Measurements from ENCODE around the gene ADI1. TPM values are rescaled to one million over a fixed set of nuclear protein-coding genes. Genes with fewer than 3 reads are reported as not detected.
"Not testable (repeated sequence)": the region's sequence is repeated elsewhere in the genome, so short reads cannot be mapped to it uniquely, and the experiment has no call there.

The ADI1 gene
- total RNA-seq, 4 donors from 2014 or later: 61.9 to 106 (median 82.9) TPM

DNA sequence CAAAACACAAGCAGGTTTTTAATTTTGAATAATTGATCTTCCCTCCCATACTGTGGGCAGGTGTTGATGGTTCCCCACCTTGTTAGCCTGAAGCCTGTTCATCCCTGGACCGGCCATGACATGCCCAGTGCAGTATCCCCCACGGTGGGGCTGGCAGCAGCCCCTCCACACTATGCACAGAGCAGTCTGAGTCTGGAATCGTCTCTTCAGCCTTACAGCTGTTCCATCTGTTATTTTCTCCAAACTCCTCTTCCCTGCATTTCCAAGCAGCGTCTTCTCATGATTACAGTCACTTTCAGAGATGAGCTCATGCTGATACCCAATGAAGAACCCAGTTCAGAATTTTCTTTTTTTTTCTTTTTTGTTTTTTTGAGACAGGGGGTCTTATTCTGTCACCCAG lies 68.2 kb downstream of the ADI1 start:
- Histone ChIP-seq H3K9me3 (no peaks in the 10 kb centered on the region), H3K36me3 (peaks cover 0 to 85% of the 10 kb centered on the region in 2 donors), H3K4me1 (peaks cover 0 to 24% (median 0%) of the 10 kb centered on the region in 3 donors), H3K27me3 (no peaks in the 10 kb centered on the region), H3K4me3 (no peak overlapping the region), H3K27ac (no peak overlapping the region)
- TF ChIP-seq POLR2A (IDR thresholded peaks at IDR 0.05) (no peak), POLR2AphosphoS5 (IDR thresholded peaks at IDR 0.05) (no peak), EP300 (IDR thresholded peaks at IDR 0.05) (no peak)
- TF ChIP-seq, protein P1, sequence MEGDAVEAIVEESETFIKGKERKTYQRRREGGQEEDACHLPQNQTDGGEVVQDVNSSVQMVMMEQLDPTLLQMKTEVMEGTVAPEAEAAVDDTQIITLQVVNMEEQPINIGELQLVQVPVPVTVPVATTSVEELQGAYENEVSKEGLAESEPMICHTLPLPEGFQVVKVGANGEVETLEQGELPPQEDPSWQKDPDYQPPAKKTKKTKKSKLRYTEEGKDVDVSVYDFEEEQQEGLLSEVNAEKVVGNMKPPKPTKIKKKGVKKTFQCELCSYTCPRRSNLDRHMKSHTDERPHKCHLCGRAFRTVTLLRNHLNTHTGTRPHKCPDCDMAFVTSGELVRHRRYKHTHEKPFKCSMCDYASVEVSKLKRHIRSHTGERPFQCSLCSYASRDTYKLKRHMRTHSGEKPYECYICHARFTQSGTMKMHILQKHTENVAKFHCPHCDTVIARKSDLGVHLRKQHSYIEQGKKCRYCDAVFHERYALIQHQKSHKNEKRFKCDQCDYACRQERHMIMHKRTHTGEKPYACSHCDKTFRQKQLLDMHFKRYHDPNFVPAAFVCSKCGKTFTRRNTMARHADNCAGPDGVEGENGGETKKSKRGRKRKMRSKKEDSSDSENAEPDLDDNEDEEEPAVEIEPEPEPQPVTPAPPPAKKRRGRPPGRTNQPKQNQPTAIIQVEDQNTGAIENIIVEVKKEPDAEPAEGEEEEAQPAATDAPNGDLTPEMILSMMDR (IDR thresholded peaks at IDR 0.05): no peak
- ATAC-seq: no peak
- 78 to 90% methylated on average over 2 to 4 of the region's 4 CpGs for WGBS, 2 donors (ENCODE audit: low coverage in 1 of 2)

DNA sequence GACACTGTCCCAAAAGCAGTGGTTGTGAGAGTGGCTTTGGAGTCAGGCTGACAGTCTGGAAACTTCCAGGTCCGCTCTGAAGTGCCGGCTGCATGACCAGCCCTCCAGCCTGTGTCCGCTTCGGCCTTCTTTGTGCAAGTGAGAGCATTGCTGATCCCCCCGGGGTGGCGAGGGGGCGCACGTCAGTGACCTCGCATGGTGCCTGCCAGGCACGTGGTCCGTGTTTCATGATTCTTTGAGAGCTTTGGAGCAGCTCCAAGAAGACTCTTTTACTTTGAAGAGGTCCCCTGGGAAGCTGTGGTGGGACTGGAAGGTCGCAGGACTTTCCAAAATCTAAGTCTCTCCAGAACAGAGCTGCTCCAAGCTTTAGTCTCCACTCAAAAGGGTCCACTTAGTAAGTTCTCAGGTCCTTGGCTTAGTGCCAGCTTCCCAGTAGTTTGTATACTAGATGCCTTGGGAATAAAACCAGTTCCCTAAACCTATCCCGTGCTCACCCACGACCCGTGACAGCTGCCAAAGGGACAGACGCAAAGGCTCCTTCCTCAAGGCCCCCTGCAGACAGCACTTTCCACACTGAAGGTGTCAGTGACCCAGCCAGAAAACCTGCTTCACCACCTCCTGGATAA lies 68.8 kb downstream of the ADI1 start:
- TF ChIP-seq EP300 (IDR thresholded peaks at IDR 0.05): no peak
- Histone ChIP-seq H3K4me1 (peaks cover 0 to 24% (median 0%) of the 10 kb centered on the region in 3 donors), H3K36me3 (peaks cover 0 to 86% of the 10 kb centered on the region in 2 donors), H3K4me3 (no peak overlapping the region), H3K27ac (no peak overlapping the region), H3K9me3 (no peaks in the 10 kb centered on the region), H3K27me3 (no peaks in the 10 kb centered on the region)
- 40 to 66% methylated on average over 4 to 16 of the region's 16 CpGs for WGBS, 2 donors (ENCODE audit: low coverage in 1 of 2)
- ATAC-seq: no peak

- H3K27ac ChIP-seq: no peak overlapping the region
- no peak for ATAC-seq
- H3K27me3 ChIP-seq: no peaks in the 10 kb centered on the region
- H3K9me3 ChIP-seq: no peaks in the 10 kb centered on the region
- peaks cover 0 to 24% (median 0%) of the 10 kb centered on the region in 3 donors for H3K4me1 ChIP-seq
- TF ChIP-seq POLR2AphosphoS5 (IDR thresholded peaks at IDR 0.05) (no peak), POLR2A (IDR thresholded peaks at IDR 0.05) (no peak), EP300 (IDR thresholded peaks at IDR 0.05) (no peak)
- 95 to 100% methylated on average over 3 to 4 of the region's 11 CpGs for WGBS, 2 donors (ENCODE audit: low coverage in 1 of 2)
- H3K36me3 ChIP-seq: peaks cover 0 to 86% of the 10 kb centered on the region in 2 donors
- no peak overlapping the region for H3K4me3 ChIP-seq
Observed at GRCh38 chr2:3449936-3450335, 69.4 kb downstream of the ADI1 start.

DNA sequence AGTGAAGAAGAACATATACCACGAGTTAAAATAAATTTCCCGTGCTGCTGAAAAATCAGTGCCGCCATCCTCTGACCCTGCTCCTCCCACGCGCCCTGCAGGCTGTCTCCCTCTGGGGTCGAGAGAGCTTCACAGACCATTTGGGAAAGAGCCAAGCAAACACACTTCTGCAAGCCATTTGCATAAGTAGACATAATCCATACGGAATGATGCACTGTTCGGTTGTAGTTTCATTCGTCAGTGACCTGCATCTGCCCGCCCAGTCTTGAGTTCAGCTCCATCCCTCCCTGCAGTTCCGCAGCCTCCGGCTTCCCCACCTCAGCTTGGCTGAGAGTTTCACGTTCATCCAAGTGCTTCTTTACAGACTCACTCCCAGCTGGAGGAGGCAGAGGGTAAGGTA lies 70.2 kb downstream of the ADI1 start:
- Histone ChIP-seq H3K27ac (no peak overlapping the region), H3K9me3 (no peaks in the 10 kb centered on the region), H3K4me3 (no peak overlapping the region), H3K27me3 (no peaks in the 10 kb centered on the region), H3K36me3 (peaks cover 0 to 88% of the 10 kb centered on the region in 2 donors), H3K4me1 (peaks cover 0 to 24% (median 0%) of the 10 kb centered on the region in 3 donors)
- no peak for ATAC-seq
- TF ChIP-seq, protein P1 (IDR thresholded peaks at IDR 0.05): no peak
- TF ChIP-seq POLR2AphosphoS5 (IDR thresholded peaks at IDR 0.05) (no peak), POLR2A (IDR thresholded peaks at IDR 0.05) (no peak), EP300 (IDR thresholded peaks at IDR 0.05) (no peak)
- 75 to 91% methylated on average over 7 to 12 of the region's 13 CpGs for WGBS, 2 donors (ENCODE audit: low coverage in 1 of 2)

DNA sequence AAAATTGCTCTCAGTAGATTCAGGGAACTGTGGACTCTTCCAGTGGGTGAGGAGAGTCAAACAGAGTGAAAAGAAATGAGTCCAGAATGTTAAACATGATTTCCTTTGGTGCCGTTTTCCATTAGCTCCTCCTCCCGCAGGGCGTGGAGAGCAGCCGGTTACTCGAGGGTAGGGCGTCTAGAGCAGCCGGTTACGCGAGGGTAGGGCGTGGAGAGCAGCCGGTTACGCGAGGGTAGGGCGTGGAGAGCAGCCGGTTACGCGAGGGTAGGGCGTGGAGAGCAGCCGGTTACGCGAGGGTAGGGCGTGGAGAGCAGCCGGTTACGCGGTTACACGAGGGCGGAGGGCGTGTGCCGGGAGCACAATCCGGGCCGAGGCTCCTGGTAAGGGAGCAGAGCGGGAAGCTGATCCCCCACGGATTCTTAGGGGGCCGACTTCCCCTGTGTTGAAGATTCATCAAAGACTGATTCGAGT lies 70.9 kb downstream of the ADI1 start:
- H3K4me1 ChIP-seq: peaks cover 0 to 24% (median 0%) of the 10 kb centered on the region in 3 donors
- H3K9me3 ChIP-seq, H3K4me3 ChIP-seq, H3K27me3 ChIP-seq: not testable (repeated sequence)
- peak; percentile 78 for ATAC-seq
- WGBS, 2 donors (ENCODE audit: low coverage in 1 of 2): 57 to 73% methylated on average over 20 to 33 of the region's 35 CpGs
- H3K36me3 ChIP-seq: peaks cover 0 to 92% of the 10 kb centered on the region in 2 donors
- H3K27ac ChIP-seq: peak overlapping the region in 1 of 4 donors; percentile 29

DNA sequence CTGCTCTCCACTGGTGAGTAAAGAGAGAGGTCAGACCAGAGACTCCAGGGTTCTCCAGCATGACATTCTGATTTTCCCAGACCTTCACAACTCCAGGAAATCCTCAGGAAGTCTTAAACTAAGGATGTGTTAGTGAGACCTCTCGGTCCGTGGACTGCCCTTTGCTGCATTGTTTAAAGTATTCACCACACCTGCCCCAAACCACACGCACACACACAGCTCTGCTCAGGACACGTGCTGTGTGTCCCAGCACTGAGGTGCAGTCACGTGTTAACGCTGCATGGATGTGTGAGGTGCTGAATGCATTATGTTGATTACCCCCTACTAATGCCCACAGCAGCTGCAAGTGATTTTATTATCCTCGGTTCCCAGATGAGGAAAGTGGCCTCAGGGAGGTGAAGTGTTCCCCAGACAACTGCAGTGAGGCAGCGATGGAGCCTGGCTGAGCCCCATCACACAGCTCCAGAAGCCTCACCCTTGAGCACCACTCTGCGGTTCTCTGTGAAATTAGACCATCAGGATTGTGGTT lies 71.5 kb downstream of the ADI1 start:
- peaks cover 0 to 92% of the 10 kb centered on the region in 2 donors for H3K36me3 ChIP-seq
- H3K27ac ChIP-seq: peak overlapping the region in 1 of 4 donors; percentile 29
- 66 to 70% methylated on average over 2 to 3 of the region's 9 CpGs for WGBS, 2 donors (ENCODE audit: low coverage in 1 of 2)
- peaks cover 0 to 24% (median 0%) of the 10 kb centered on the region in 3 donors for H3K4me1 ChIP-seq
- no peak for TF ChIP-seq EP300 (IDR thresholded peaks at IDR 0.05)
- no peak for TF ChIP-seq POLR2A (IDR thresholded peaks at IDR 0.05)
- TF ChIP-seq POLR2AphosphoS5 (IDR thresholded peaks at IDR 0.05): no peak
- TF ChIP-seq, protein P1 (IDR thresholded peaks at IDR 0.05): no peak
- peak; percentile 26 for ATAC-seq
- no peak overlapping the region for H3K4me3 ChIP-seq
- H3K27me3 ChIP-seq: no peaks in the 10 kb centered on the region
- no peaks in the 10 kb centered on the region for H3K9me3 ChIP-seq

Other genes starting within 250 kb of the ADI1 start
- 10 to 100 TPM; 11.3 to 26.8 (median 22.2) TPM for gene EIPR1, start 141.7 kb downstream of the ADI1 start, total RNA-seq
- gene TRAPPC12, start 139.8 kb downstream of the ADI1 start, total RNA-seq: 10 to 100 TPM; 52.2 to 90.7 (median 77.6) TPM
- gene RNASEH1, start 38.8 kb upstream of the ADI1 start, total RNA-seq: 10 to 100 TPM; 28.1 to 46.2 (median 34.0) TPM
- gene RPS7, start 55.7 kb upstream of the ADI1 start, total RNA-seq: 1,000 to 10,000 TPM; 1,117 to 3,164 (median 3,050) TPM
- 1 to 10 TPM in 3 of 4 donors, under 1 TPM in 1; 0.57 to 5.0 (median 3.1) TPM for gene COLEC11, start 75.6 kb upstream of the ADI1 start, total RNA-seq
- gene ALLC, start 138.7 kb upstream of the ADI1 start, total RNA-seq: not detected
- 1 to 10 TPM in 1 of 4 donors, under 1 TPM in 1, not detected in 2; 0.19 to 4.0 TPM for gene DCDC2C, start 184.0 kb upstream of the ADI1 start, total RNA-seq

Data from gastroesophageal sphincter (tissue), 4 donors.